ENCODE measurements around the gene GAB1.

GAB1 gene

DNA sequence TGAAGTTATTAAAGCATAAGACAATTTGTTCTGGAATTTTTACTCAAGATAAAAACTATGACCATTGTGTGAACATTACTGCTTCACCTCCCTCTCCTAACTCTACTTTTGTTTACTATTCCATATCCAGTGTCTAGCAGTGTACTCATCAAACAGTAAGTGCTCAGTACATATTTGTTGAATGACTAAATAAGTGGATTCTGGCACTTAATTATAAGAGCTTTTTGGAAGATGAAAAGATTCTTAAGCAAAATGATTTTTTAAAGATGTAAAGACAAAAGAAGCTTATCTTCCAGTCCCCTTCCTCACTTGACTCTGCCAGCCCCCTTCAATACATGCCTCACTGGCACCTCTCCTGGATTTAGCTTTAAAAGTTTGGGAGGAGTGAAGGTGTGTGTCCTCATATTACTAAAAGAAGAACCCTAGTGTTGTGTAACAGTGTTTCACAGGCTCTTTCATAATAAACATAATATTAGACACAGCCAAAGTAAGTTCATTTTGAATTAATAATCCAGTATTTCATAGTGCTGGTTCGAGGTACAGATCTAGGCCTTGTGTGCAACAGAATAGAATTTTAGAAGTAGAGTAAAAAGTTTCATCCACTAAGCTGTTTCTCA lies 53.0 kb downstream of the GAB1 start:
- DNase-seq (ENCODE audit: low spot score) = no peak

- DNase-seq (ENCODE audit: low spot score) = no peak
Observed at GRCh38 chr4:143390764-143391163, 54.1 kb downstream of the GAB1 start.

DNA sequence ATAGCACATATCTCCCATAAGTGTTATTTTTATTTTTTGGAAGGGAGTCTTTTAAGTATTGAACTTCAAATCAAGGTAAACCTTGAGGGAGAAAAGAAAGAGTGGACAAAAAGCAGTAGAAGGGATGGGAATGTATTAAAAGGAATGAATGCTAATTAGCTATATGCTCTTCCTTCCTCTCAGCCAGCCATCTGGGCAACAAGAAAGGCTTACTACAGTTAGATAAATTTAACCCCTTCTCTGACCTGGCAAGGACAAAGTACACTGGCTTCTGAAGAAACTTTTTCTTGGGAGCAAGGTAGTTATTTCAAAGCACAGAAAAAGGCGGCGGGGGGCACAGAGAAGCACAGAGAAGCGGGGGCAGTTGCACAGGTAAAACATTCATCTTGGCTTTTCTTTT lies 54.6 kb downstream of the GAB1 start:
- no peak for DNase-seq (ENCODE audit: low spot score)

DNA sequence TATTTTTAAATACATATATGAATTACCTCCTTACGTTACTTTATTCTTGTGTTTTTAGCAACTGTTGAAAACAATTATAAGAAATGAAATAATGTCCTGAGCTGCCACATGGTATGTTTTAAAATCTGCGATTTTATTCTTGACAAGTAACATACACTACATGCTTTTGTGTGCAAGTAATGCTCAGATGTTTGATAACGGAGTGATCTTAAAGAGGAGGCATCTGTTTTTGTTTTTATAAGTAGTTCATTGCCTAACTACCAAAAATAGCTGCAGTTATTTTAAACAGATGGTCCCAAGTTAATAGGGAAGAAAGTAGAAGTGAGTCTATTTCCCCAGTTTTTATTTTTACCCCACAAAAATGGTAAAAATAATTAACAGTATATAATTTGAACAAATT lies 55.2 kb downstream of the GAB1 start:
- DNase-seq (ENCODE audit: low spot score) = no peak

GRCh38 chr4:143393195-143393594 lies 56.5 kb downstream of the GAB1 start:
- DNase-seq (ENCODE audit: low spot score) = no peak

DNA sequence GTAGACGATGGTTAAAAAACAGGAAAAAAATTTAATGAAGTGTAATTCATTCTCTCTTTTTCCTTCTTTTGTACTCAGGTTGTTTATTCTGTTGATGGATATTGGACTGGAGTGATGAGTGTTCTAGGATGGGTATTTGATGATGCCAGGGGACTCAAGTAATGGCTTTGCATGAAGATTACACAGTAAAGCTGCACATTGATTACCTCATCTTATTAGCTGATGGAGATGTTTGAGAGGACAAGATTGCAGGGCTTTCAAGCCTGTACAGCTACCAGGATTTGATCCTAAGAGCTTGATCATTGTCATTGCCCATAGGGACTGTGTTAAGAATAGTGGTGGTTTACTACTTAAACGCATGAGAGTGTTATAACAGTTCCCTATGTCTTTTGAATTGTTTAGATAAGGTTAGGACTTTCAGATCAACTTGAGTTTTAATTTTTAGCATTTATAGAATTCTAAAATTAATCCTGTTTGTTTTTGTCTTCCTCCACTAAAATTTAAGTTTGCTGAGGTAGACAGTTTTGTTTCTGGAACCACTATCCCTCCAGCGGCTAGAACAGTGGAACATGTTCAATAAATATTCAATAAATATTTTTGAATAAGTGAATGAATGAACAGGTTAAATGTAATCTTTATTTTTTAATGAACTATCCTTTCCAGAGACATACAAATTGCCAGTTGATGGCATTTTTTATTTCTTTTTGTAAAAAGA lies 58.2 kb downstream of the GAB1 start:
- no peak for DNase-seq (ENCODE audit: low spot score)

DNA sequence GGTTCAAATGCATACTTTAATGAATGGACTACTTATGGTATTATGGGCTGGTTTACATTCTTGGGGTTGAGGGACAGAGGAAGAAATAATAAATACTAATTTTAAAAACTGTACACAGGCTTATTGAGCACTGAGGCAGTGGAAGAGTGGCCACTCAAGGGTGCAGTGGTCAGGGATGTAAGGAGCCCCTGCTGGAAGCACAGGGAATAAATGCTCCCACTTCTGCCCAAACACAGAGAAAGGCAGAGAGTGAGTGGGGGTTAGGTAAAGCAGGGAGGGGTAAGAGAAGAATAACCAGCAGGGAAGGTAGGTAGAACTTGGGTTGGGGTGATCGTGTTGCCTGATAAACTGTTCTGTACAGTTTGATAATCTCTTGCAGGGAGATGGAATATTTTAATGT lies 60.0 kb downstream of the GAB1 start:
- no peak for DNase-seq (ENCODE audit: low spot score)

- no peak for DNase-seq (ENCODE audit: low spot score)
Observed at GRCh38 chr4:143397335-143397734, 60.7 kb downstream of the GAB1 start.

GRCh38 chr4:143397887-143398286 lies 61.2 kb downstream of the GAB1 start:
- DNase-seq (ENCODE audit: low spot score) = no peak

GRCh38 chr4:143399113-143399949 lies 62.7 kb downstream of the GAB1 start:
- DNase-seq (ENCODE audit: low spot score) = peak; percentile 55

- DNase-seq (ENCODE audit: low spot score) = no peak
Observed at GRCh38 chr4:143400082-143400481, 63.4 kb downstream of the GAB1 start.

DNA sequence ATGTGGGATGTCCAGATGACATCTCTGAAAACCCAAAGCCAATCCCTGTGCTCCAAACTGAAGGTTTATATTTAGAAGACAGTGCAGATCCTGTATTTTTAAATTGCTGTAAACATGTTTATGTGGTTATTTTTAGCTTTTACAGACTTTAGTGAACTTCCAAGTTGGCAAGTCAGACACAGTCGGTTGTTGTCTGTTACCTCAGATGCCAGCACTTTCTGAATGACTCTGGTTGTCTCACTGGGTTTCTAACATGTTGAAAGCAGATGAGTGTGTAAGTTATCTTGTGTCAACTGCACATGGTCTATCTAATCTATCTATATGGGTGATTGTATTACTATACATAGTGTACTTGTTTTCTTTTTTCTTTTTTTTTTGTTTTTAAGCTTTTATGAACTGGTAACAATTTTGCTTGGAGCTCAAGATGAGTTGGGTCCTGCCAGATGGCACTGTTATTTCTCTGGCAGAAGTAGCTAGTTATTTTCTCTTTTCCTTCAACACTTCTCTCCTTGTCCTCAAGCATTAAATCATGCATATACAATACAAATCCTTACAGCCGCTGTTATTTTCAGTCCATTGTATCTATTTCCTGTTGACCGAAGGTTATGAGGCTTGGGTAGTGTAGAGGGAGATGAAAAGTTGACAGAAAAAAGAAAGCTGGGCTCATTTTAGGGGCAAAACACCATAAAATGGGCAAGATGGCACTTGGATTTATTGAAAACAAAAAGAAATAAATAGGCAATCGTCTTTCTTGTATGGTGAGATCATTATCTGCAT lies 66.3 kb downstream of the GAB1 start:
- no peak for DNase-seq (ENCODE audit: low spot score)

DNA sequence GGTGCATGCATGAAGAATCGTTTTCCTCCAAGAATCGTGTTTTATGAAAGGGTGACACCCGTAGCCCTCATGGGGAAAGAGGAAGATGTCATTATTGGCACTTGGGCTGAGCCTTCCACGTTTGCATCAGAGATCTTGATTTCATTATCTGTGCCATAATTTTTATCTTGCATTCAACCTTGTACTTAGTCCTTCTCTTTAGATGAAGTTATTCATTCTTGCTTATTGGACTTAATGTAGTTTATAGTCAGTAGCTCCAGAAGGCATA lies 66.8 kb downstream of the GAB1 start:
- no peak for DNase-seq (ENCODE audit: low spot score)

- DNase-seq (ENCODE audit: low spot score) = no peak
Observed at GRCh38 chr4:143404555-143404954, 67.9 kb downstream of the GAB1 start.

DNA sequence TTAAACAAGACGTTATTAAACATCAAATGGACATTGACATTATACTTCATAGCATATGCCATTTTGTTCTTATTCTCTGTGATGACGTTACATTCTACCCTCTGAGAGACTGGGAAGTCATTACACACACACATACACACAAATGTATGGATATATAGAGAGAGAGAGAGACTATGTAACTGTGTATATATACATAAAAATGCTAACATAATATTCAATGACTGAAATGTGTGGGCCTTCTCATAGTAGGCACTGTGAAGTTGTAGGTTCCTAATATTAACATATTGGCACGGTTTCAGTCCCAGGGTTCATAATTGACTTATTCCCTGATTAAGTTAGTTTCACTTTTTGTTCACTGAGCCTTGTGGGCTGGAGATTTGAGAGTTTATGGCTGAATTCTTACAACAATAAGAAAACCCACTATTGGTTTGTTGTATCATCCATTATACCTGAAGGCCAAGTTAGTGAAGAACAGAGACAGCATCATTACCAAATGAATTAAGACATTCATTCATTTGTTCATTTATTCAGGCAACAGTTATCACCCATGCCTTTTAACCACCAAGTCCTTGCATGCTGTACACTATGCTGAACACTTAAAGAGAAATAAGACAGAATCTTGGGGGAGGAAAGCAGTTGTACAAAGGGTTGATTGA lies 68.5 kb downstream of the GAB1 start:
- no peak for DNase-seq (ENCODE audit: low spot score)

DNA sequence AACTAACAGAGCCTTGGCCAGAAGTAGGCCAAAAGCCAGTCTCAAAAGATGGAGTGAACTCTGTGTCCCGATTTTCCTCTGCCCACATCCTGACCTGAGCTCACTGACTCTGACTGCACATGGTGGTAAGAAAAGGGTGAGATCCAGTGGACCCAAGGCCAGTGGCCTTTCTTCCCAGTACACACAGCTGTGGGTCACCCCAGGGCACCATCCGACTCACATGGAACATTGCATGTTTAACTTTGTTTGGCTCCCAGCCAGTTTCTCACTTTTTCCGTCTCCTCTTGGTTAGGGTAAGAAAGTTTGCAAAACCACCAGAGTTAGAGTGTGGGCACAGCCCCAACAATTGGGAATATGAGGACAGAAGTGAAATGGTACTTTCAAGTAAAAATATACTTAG lies 69.8 kb downstream of the GAB1 start:
- no peak for DNase-seq (ENCODE audit: low spot score)

DNA sequence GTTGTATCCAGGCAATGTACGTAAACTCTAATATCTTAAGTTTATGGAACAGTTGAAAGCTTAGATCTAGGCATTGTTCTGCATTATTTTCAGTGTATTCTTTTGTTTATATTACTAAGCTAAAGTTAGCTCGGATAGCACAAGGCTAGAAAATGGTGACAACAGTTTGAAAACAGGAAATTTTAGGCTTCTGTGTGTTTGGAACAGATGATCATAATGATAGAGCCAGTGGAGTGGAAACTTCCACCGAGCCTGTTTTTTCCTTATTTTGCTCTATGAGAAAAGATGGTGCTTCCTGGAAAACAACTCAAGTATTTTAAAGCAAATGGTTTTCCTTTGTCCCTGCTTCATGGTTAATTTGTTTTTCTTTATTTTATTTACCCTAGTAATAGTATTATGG lies 70.8 kb downstream of the GAB1 start:
- no peak for DNase-seq (ENCODE audit: low spot score)

DNA sequence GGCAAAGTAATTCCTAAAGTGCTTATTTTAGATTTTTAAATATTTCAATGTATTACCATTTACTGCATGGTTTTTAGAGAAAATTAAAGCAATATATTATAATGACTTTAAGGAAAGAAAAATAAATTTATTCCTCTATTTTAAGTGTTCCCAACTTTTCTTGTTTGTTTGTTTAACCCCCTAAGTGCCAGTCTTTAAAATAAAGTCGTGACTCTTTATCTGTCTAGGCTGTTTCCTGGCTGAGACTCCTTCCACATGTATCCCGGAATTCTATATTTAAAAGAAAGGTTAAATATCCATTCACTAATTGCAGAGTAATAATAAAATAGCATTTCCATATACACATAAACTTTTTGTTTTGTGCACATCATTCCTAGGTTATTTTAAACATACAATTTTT lies 71.2 kb downstream of the GAB1 start:
- DNase-seq (ENCODE audit: low spot score) = no peak

GRCh38 chr4:143410015-143410414 lies 73.3 kb downstream of the GAB1 start:
- no peak for DNase-seq (ENCODE audit: low spot score)

GRCh38 chr4:143411527-143412419 lies 75.1 kb downstream of the GAB1 start:
- no peak for DNase-seq (ENCODE audit: low spot score)

- DNase-seq (ENCODE audit: low spot score) = no peak
Observed at GRCh38 chr4:143412420-143412758, 75.7 kb downstream of the GAB1 start.
